Erythroblast (primary cell): ENCODE data around the gene PDK1.

Experiments used
- GATA1 ChIP-seq: IDR thresholded peaks from 2 replicates; pipeline ENCODE4 v1.6.1; 2011; ENCODE audit warnings: low read depth, mild to moderate bottlenecking, control low read depth, low read length, moderate library complexity
- POLR2A ChIP-seq: IDR thresholded peaks from 2 replicates; pipeline ENCODE4 v1.6.1; 2011; ENCODE audit warnings: mild to moderate bottlenecking, low read length

DNA sequence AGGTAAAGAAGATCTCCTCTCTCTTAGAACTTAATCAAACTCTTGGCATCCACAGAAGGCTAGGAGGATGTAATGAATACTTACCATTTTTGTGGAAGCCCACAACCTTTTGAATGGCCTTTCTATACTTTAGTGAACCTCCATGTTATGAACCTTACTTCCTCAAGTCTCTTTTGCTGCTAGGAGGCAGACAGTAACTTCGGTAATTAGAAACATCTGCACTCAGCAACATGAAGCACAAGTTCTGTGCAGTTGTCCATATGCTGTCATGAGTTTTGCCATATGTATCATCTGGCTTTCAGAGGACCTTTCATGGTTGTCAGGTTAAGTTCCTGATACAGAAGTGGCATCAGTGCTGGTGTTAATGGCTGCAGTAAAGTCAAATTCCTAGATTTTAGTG is 50.4 kb downstream of the PDK1 start:
- no peak for TF ChIP-seq POLR2A
- TF ChIP-seq GATA1: no peak
